ENCODE data around the gene CEP170B. TPM values are rescaled to one million over a fixed set of nuclear protein-coding genes. Genes with fewer than 3 reads are reported as not detected.

CEP170B gene
- polyA plus RNA-seq, 4 donors, result 24.9 to 33.9 (median 31.1) TPM

- FAIRE-seq (no peak), DNase-seq (no peak)
- WGBS, 3 donors, result 70 to 80% (median 75%) methylated on average over 11 of the region's 11 CpGs
- Histone ChIP-seq H3K27ac (ENCODE audit: low read depth in 1 of 3, low read length in 2 of 3) (no peak overlapping the region), H3K36me3 (ENCODE audit: control insufficient read depth in 3 of 3, insufficient read depth in 2 of 3, low read depth in 1 of 3, low read length in 3 of 3) (no peaks in the 10 kb centered on the region), H3K4me1 (ENCODE audit: control insufficient read depth in 3 of 3, insufficient read depth in 2 of 3, low read depth in 1 of 3, low read length in 2 of 3) (peaks cover 0 to 3% (median 0%) of the 10 kb centered on the region in 3 donors), H3K9me3 (ENCODE audit: control insufficient read depth in 2 of 2, insufficient read depth in 1 of 2, low read depth in 1 of 2, low read length in 1 of 2) (no peaks in the 10 kb centered on the region), H3K4me3 (ENCODE audit: low read depth in 1 of 3, low read length in 3 of 3) (no peak overlapping the region), H3K27me3 (ENCODE audit: control insufficient read depth in 3 of 3, insufficient read depth in 3 of 3, low read length in 3 of 3) (peaks cover 0 to 47% (median 0%) of the 10 kb centered on the region in 3 donors)
Observed at GRCh38 chr14:104937694-104938365, 72.8 kb downstream of the CEP170B start.

DNA sequence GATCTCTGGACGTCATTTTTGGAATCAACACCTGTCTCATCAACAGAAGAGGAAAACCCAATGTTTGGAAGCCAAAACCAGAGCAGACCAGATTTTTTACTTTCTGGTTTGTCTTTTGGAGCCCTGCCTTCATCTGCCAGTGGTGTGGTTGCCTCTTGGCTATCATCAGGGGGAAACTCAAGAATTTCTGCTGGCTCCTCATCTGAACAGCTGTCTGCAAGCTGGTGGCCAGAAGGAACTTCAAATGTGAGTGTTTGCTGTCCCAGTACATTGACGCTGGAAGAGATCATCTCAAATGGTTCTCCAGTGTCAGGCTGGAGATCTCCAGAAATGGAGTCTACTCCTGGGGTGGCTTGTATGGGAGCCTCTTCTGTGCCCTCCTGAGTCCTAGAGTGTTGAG, 73.4 kb downstream of the CEP170B start:
- Histone ChIP-seq H3K4me3 (ENCODE audit: low read depth in 1 of 3, low read length in 3 of 3) (no peak overlapping the region), H3K27me3 (ENCODE audit: control insufficient read depth in 3 of 3, insufficient read depth in 3 of 3, low read length in 3 of 3) (peaks cover 0 to 43% (median 0%) of the 10 kb centered on the region in 3 donors), H3K9me3 (ENCODE audit: control insufficient read depth in 2 of 2, insufficient read depth in 1 of 2, low read depth in 1 of 2, low read length in 1 of 2) (no peaks in the 10 kb centered on the region), H3K4me1 (ENCODE audit: control insufficient read depth in 3 of 3, insufficient read depth in 2 of 3, low read depth in 1 of 3, low read length in 2 of 3) (no peaks in the 10 kb centered on the region), H3K36me3 (ENCODE audit: control insufficient read depth in 3 of 3, insufficient read depth in 2 of 3, low read depth in 1 of 3, low read length in 3 of 3) (no peaks in the 10 kb centered on the region), H3K27ac (ENCODE audit: low read depth in 1 of 3, low read length in 2 of 3) (no peak overlapping the region)
- FAIRE-seq (no peak), DNase-seq (no peak)
- WGBS, 3 donors, result 72 to 78% (median 76%) methylated on average over 2 of the region's 2 CpGs

GRCh38 chr14:104938960-104939359, 73.9 kb downstream of the CEP170B start:
- no peak overlapping the region for H3K27ac ChIP-seq (ENCODE audit: low read depth in 1 of 3, low read length in 2 of 3)
- H3K36me3 ChIP-seq (ENCODE audit: control insufficient read depth in 3 of 3, insufficient read depth in 2 of 3, low read depth in 1 of 3, low read length in 3 of 3), result no peaks in the 10 kb centered on the region
- DNase-seq, result no peak
- no peak overlapping the region for H3K4me3 ChIP-seq (ENCODE audit: low read depth in 1 of 3, low read length in 3 of 3)
- FAIRE-seq, result no peak
- H3K4me1 ChIP-seq (ENCODE audit: control insufficient read depth in 3 of 3, insufficient read depth in 2 of 3, low read depth in 1 of 3, low read length in 2 of 3), result no peaks in the 10 kb centered on the region
- no peaks in the 10 kb centered on the region for H3K9me3 ChIP-seq (ENCODE audit: control insufficient read depth in 2 of 2, insufficient read depth in 1 of 2, low read depth in 1 of 2, low read length in 1 of 2)
- H3K27me3 ChIP-seq (ENCODE audit: control insufficient read depth in 3 of 3, insufficient read depth in 3 of 3, low read length in 3 of 3), result peaks cover 0 to 42% (median 0%) of the 10 kb centered on the region in 3 donors
- WGBS, 3 donors, result 40 to 79% (median 56%) methylated on average over 1 of the region's 1 CpG

GRCh38 chr14:104939666-104940410, 74.8 kb downstream of the CEP170B start:
- H3K36me3 ChIP-seq (ENCODE audit: control insufficient read depth in 3 of 3, insufficient read depth in 2 of 3, low read depth in 1 of 3, low read length in 3 of 3), result no peaks in the 10 kb centered on the region
- WGBS, 3 donors, result 27 to 57% (median 31%) methylated on average over 11 of the region's 11 CpGs
- H3K27ac ChIP-seq (ENCODE audit: low read depth in 1 of 3, low read length in 2 of 3), result no peak overlapping the region
- FAIRE-seq (no peak), DNase-seq (no peak)
- H3K27me3 ChIP-seq (ENCODE audit: control insufficient read depth in 3 of 3, insufficient read depth in 3 of 3, low read length in 3 of 3), result peaks cover 0 to 33% (median 0%) of the 10 kb centered on the region in 3 donors
- H3K9me3 ChIP-seq (ENCODE audit: control insufficient read depth in 2 of 2, insufficient read depth in 1 of 2, low read depth in 1 of 2, low read length in 1 of 2), result no peaks in the 10 kb centered on the region
- H3K4me3 ChIP-seq (ENCODE audit: low read depth in 1 of 3, low read length in 3 of 3), result no peak overlapping the region
- no peaks in the 10 kb centered on the region for H3K4me1 ChIP-seq (ENCODE audit: control insufficient read depth in 3 of 3, insufficient read depth in 2 of 3, low read depth in 1 of 3, low read length in 2 of 3)

DNA sequence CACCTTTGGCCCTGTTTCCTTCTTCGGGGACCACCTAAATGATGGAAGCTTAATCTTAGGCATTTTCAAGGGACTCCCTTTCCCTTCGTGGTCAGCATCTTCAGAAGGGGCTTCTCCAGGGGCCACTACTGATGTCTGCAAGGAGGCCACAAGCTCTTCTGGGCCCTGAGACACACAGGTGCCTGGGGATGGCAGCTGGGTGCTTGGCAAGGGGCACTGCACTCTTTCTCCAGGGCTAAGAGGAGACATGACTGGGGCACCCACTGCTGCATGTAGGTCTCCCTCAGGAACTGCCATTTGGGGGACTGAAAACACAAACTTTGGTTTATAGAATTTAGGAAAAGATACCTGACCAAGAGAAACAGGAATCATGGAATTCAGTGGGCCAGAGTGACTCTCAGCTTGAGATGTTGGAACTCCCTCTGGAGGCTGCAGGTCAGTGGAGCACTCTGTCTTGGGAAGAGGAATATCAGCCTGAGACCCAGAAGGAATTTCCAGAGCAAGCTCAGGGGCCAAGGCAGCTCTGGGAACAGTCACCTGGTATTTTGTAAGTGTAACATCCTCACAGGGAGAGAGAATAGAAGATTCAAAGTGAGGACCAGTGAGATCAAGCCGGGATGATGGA, 75.6 kb downstream of the CEP170B start:
- Histone ChIP-seq H3K36me3 (ENCODE audit: control insufficient read depth in 3 of 3, insufficient read depth in 2 of 3, low read depth in 1 of 3, low read length in 3 of 3) (no peaks in the 10 kb centered on the region), H3K27ac (ENCODE audit: low read depth in 1 of 3, low read length in 2 of 3) (no peak overlapping the region), H3K4me1 (ENCODE audit: control insufficient read depth in 3 of 3, insufficient read depth in 2 of 3, low read depth in 1 of 3, low read length in 2 of 3) (no peaks in the 10 kb centered on the region), H3K9me3 (ENCODE audit: control insufficient read depth in 2 of 2, insufficient read depth in 1 of 2, low read depth in 1 of 2, low read length in 1 of 2) (no peaks in the 10 kb centered on the region), H3K27me3 (ENCODE audit: control insufficient read depth in 3 of 3, insufficient read depth in 3 of 3, low read length in 3 of 3) (peaks cover 0 to 27% (median 0%) of the 10 kb centered on the region in 3 donors), H3K4me3 (ENCODE audit: low read depth in 1 of 3, low read length in 3 of 3) (no peak overlapping the region)
- FAIRE-seq, result no peak
- 59 to 77% (median 73%) methylated on average over 3 of the region's 3 CpGs for WGBS, 3 donors
- no peak for DNase-seq

DNA sequence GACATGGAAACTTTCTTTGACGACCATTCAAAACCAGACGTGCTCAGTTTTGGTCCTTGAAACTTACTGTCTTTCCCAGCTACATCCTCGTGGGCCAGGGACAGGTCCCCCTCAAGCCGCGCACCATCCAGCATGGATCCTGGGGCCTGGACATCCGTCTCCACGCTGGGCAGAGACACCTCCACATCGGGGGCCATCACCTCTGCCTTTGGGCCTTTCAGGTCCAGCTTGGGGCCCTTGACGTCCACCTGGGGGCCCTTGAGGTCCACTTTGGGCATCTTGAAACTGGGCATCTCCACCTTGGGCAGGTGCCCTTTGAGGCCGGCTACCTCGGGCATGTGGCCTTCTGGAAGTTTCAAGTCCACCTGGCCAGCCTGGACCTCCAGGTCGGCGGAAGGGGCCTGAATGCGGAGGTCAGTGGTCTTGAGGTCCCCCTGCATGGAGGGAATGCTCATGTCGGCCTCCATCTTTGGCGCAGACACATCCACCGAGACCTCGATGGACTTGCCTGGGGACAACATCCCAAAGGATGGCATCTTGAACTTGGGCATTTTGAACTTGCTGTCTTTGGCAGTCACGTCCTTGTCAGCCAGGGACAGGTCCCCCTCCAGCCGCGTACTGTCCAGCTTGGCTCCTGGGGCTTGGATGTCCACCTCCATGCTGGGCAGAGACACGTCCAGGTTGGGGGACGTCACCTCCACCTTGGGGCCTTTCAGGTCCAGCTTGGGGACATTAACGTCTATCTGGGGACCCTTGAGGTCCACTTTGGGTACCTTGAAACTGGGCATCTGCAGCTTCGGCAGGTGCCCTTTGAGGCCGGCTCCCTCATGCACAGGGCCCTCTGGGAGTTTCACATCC, 76.7 kb downstream of the CEP170B start:
- DNase-seq (no peak), FAIRE-seq (no peak)
- H3K36me3 ChIP-seq (ENCODE audit: control insufficient read depth in 3 of 3, insufficient read depth in 2 of 3, low read depth in 1 of 3, low read length in 3 of 3), result no peaks in the 10 kb centered on the region
- H3K4me1 ChIP-seq (ENCODE audit: control insufficient read depth in 3 of 3, insufficient read depth in 2 of 3, low read depth in 1 of 3, low read length in 2 of 3), result no peaks in the 10 kb centered on the region
- peaks cover 0 to 25% (median 0%) of the 10 kb centered on the region in 3 donors for H3K27me3 ChIP-seq (ENCODE audit: control insufficient read depth in 3 of 3, insufficient read depth in 3 of 3, low read length in 3 of 3)
- WGBS, 3 donors, result 89 to 92% (median 91%) methylated on average over 26 of the region's 26 CpGs
- H3K27ac ChIP-seq (ENCODE audit: low read depth in 1 of 3, low read length in 2 of 3), result no peak overlapping the region
- H3K9me3 ChIP-seq (ENCODE audit: control insufficient read depth in 2 of 2, insufficient read depth in 1 of 2, low read depth in 1 of 2, low read length in 1 of 2), result no peaks in the 10 kb centered on the region
- no peak overlapping the region for H3K4me3 ChIP-seq (ENCODE audit: low read depth in 1 of 3, low read length in 3 of 3)

DNA sequence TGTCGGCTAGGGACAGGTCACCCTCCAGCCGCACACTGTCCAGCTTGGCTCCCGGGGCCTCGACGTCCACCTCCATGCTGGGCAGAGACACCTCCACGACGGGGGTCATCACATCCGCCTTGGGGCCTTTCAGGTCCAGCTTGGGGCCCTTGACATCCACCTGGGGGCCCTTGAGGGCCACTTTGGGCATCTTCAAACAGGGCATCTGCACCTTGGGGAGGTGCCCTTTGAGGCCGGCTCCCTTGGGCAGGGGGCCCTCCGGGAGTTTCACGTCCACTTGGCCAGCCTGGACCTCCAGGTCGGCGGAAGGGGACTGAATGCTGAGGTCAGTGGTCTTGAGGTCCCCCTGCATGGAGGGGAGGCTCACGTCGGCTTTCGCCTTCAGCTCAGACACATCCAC, 77.5 kb downstream of the CEP170B start:
- peaks cover 0 to 24% (median 0%) of the 10 kb centered on the region in 3 donors for H3K27me3 ChIP-seq (ENCODE audit: control insufficient read depth in 3 of 3, insufficient read depth in 3 of 3, low read length in 3 of 3)
- no peak overlapping the region for H3K27ac ChIP-seq (ENCODE audit: low read depth in 1 of 3, low read length in 2 of 3)
- no peaks in the 10 kb centered on the region for H3K4me1 ChIP-seq (ENCODE audit: control insufficient read depth in 3 of 3, insufficient read depth in 2 of 3, low read depth in 1 of 3, low read length in 2 of 3)
- no peaks in the 10 kb centered on the region for H3K9me3 ChIP-seq (ENCODE audit: control insufficient read depth in 2 of 2, insufficient read depth in 1 of 2, low read depth in 1 of 2, low read length in 1 of 2)
- no peaks in the 10 kb centered on the region for H3K36me3 ChIP-seq (ENCODE audit: control insufficient read depth in 3 of 3, insufficient read depth in 2 of 3, low read depth in 1 of 3, low read length in 3 of 3)
- no peak for FAIRE-seq
- no peak for DNase-seq
- no peak overlapping the region for H3K4me3 ChIP-seq (ENCODE audit: low read depth in 1 of 3, low read length in 3 of 3)
- 91 to 96% (median 91%) methylated on average over 16 of the region's 16 CpGs for WGBS, 3 donors
